Measurements from ENCODE around the gene PVR.
"Not testable (repeated sequence)": the region's sequence is repeated elsewhere in the genome, so short reads cannot be mapped to it uniquely, and the experiment has no call there.

PVR gene

DNA sequence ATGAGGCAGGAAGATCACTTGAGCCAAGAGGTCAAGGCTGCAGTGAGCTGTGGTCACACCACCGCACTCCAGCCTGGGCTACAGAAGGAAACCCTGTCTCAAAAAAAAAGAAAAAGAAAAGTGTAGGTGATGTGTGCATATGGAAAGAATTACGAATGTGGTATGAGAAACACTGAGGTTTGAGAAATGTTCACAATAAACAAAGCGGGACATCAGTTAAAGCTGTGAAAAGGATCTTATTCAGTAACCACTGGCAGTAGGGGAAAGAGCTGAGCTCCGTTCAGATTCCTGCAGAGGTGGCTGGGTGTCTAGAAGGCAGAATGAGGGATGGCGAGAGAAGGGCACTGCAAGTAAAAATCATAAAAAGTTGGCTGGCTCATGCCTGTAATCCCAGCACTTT is 34.5 kb upstream of the PVR start:
- no peak overlapping the region for H3K4me3 ChIP-seq (ENCODE audit: low read depth, low read length)
- no peak for DNase-seq (ENCODE audit: low read depth)
- TF ChIP-seq, protein P1, sequence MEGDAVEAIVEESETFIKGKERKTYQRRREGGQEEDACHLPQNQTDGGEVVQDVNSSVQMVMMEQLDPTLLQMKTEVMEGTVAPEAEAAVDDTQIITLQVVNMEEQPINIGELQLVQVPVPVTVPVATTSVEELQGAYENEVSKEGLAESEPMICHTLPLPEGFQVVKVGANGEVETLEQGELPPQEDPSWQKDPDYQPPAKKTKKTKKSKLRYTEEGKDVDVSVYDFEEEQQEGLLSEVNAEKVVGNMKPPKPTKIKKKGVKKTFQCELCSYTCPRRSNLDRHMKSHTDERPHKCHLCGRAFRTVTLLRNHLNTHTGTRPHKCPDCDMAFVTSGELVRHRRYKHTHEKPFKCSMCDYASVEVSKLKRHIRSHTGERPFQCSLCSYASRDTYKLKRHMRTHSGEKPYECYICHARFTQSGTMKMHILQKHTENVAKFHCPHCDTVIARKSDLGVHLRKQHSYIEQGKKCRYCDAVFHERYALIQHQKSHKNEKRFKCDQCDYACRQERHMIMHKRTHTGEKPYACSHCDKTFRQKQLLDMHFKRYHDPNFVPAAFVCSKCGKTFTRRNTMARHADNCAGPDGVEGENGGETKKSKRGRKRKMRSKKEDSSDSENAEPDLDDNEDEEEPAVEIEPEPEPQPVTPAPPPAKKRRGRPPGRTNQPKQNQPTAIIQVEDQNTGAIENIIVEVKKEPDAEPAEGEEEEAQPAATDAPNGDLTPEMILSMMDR (IDR thresholded peaks at IDR 0.05; ENCODE audit: control insufficient read depth, extremely low read depth, insufficient read depth), result no peak

GRCh38 chr19:44610497-44610896 is 33.2 kb upstream of the PVR start:
- not testable (repeated sequence) for H3K4me3 ChIP-seq (ENCODE audit: low read depth, low read length); DNase-seq (ENCODE audit: low read depth)

GRCh38 chr19:44611812-44612295 is 31.9 kb upstream of the PVR start:
- no peak for DNase-seq (ENCODE audit: low read depth)

DNA sequence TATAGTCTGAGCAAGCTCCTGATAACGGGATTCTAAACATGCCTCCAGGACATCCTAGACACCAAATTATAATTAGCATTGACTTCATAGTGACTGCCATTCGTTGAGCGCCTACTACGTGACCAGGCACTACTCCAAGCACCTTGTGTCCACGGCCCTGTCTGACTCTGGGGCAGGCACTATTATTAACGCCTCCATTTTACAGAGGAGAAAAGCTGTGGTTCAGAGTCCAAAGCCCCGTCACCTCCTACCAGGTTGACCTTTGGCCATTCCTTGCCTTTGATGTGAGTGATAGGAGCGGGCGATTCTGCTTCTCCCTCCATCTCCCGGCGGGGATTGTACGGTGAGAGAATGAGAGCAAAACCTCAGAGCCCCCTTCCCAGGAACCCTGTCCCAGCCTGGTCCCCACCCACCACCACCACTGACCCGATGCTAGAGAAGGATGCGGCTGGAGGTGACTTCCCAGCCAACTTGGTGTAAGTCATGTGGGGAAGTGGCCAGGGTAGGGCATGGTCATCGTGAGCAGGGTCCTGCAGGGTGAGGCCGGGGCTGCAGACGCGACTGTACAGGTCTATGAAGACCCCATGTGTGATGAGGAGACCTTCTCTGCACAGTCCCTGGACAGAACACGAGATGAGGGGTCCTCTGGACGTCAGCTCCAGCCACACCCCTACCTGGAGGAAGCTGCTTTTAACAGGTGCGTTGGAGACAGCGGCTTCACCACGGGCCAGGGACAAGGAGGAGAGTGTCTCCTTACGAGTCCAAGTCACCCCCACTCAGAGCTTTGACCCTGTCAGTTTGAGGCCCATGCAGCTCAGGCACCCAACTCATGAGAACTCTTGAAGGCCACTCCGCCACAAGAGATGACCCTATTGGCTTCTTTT is 30.2 kb upstream of the PVR start, which contains the start of gene IGSF23:
Gene IGSF23 (plus strand): TSS at position 269 of the 884 bp plus-strand sequence. CDS start 83 bp downstream, at position 352.
- no peak within 1 kb of the TSS for H3K4me3 ChIP-seq (ENCODE audit: low read depth, low read length)
- TF ChIP-seq, protein P1 (IDR thresholded peaks at IDR 0.05; ENCODE audit: control insufficient read depth, extremely low read depth, insufficient read depth), result no peak
- no peak for DNase-seq (ENCODE audit: low read depth)

More at GRCh38 chr19:44611812-44612295, 31.9 kb upstream of the PVR start:
- no peak overlapping the region for H3K4me3 ChIP-seq (ENCODE audit: low read depth, low read length)
- TF ChIP-seq, protein P1 (IDR thresholded peaks at IDR 0.05; ENCODE audit: control insufficient read depth, extremely low read depth, insufficient read depth), result no peak

DNA sequence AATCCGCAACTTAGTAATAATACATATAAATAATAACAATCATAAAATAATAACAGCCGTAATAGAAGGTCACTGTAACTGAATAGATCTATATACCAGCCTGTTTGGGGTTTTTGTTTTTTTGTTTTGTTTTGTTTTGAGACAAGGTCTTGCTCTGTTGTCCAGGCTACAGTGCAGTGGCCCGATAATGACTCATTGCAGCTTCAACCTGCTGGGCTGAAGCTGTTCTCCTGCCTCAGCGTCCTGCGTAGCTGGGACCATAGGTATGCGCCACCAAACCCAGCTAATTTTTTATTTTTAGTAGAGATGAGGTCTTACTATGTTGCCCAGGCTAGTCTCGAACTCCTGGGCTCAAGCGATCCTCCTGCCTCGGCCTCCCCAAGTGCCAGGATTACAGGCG is 29.4 kb upstream of the PVR start:
- no peak for DNase-seq (ENCODE audit: low read depth)
- no peak overlapping the region for H3K4me3 ChIP-seq (ENCODE audit: low read depth, low read length)
- TF ChIP-seq, protein P1 (IDR thresholded peaks at IDR 0.05; ENCODE audit: control insufficient read depth, extremely low read depth, insufficient read depth), result no peak

DNA sequence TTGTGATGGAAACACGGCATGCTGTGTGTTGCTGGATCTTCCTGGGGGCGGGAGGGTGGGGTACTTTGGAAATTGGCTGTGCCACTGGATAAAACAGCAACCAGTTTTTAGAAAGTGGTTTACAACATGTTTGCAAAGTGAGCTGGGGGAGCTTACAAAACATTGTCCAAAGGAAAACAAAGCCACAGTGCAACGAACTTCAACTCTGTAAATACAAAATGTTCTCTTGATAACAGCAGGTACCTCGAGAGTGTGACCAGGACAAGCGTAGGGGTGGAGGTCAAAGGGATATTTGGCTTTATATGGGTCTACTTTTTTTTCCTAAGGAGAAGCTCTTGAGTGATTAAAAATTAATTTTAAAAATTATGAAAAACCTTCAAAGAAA is 27.9 kb upstream of the PVR start:
- TF ChIP-seq, protein P1 (IDR thresholded peaks at IDR 0.05; ENCODE audit: control insufficient read depth, extremely low read depth, insufficient read depth), result no peak
- H3K4me3 ChIP-seq (ENCODE audit: low read depth, low read length), result no peak overlapping the region
- DNase-seq (ENCODE audit: low read depth), result no peak

GRCh38 chr19:44617110-44617880 is 26.4 kb upstream of the PVR start:
- no peak overlapping the region for H3K4me3 ChIP-seq (ENCODE audit: low read depth, low read length)
- DNase-seq (ENCODE audit: low read depth), result no peak
- TF ChIP-seq, protein P1 (IDR thresholded peaks at IDR 0.05; ENCODE audit: control insufficient read depth, extremely low read depth, insufficient read depth), result no peak
